SU-DHL-6 (cell line): ENCODE measurements around the gene UCN2.

Source experiments
- H2AFZ ChIP-seq: fragments of 200-600 bp; sonication (generic); 2 replicates; pipeline ENCODE4 v1.6.1; 2014; ENCODE audit warnings: low read depth, mild to moderate bottlenecking, moderate library complexity, mixed read lengths, antibody characterized with exemption, low read length; ENCODE audit not compliant: severe bottlenecking
- H3F3A ChIP-seq: fragments of 200-600 bp; shearing (Covaris generic); 2 replicates; pipeline ENCODE4 v1.6.0; 2016; ENCODE audit warnings: antibody characterized with exemption, mild to moderate bottlenecking; ENCODE audit not compliant: insufficient read depth
- H3K27ac ChIP-seq: fragments of 200-600 bp; sonication (generic); 2 replicates; pipeline ENCODE4 v1.5.1; 2016; ENCODE audit warnings: low read depth, mild to moderate bottlenecking, low read length, moderate library complexity, mixed read lengths
- H3K27me3 ChIP-seq: fragments of 200-600 bp; sonication (generic), shearing (Covaris generic); 2 replicates; pipeline ENCODE4 v1.6.0; 2014; ENCODE audit warnings: mild to moderate bottlenecking, low read length
- H3K36me3 ChIP-seq: fragments of 200-600 bp; sonication (generic); 2 replicates; pipeline ENCODE4 v1.6.1; 2014; ENCODE audit warnings: mild to moderate bottlenecking, low read length, mixed read lengths
- H3K4me2 ChIP-seq: fragments of 300-600, 200-600 bp; shearing (Covaris generic), sonication (generic); 2 replicates; pipeline ENCODE4 v1.6.0; 2014; ENCODE audit warnings: low read length, low read depth, mild to moderate bottlenecking; ENCODE audit not compliant: poor library complexity, severe bottlenecking
- H3K4me3 ChIP-seq: fragments of 200-600 bp; sonication (generic); 2 replicates; pipeline ENCODE4 v1.5.1; 2014; ENCODE audit warnings: antibody characterized with exemption, low read length, mild to moderate bottlenecking, mixed read lengths; ENCODE audit not compliant: insufficient read depth, poor library complexity, severe bottlenecking
- H3K79me2 ChIP-seq: fragments of 200-600 bp; sonication (generic); 2 replicates; pipeline ENCODE4 v1.6.1; 2014; ENCODE audit warnings: mild to moderate bottlenecking, low read length, moderate library complexity; ENCODE audit not compliant: insufficient read depth
- H3K9ac ChIP-seq: fragments of 200-600 bp; sonication (generic); 2 replicates; pipeline ENCODE4 v1.7.0; 2014; ENCODE audit warnings: mild to moderate bottlenecking, low read length
- H3K9me2 ChIP-seq: fragments of 200-600 bp; sonication (generic); replicated peaks from 2 replicates; pipeline ENCODE4 v1.6.1; 2014; ENCODE audit warnings: low read length; ENCODE audit not compliant: insufficient read depth
- H3K9me3 ChIP-seq: fragments of 200-600 bp; sonication (generic); 2 replicates; pipeline ENCODE4 v1.6.1; 2014; ENCODE audit warnings: low read length, mixed read lengths; ENCODE audit not compliant: insufficient read depth
- H4K20me1 ChIP-seq: fragments of 200-600 bp; sonication (generic); 2 replicates; pipeline ENCODE4 v1.6.1; 2014; ENCODE audit warnings: low read depth, mild to moderate bottlenecking, antibody characterized with exemption, low read length, moderate library complexity, mixed read lengths
- CTCF ChIP-seq: fragments of 200-600 bp; sonication (generic); IDR thresholded peaks from one replicate; pipeline ENCODE4 v1.5.1; 2017; ENCODE audit warnings: antibody characterized with exemption, mild to moderate bottlenecking, low read length, moderate library complexity; ENCODE audit not compliant: insufficient read depth, poor library complexity, severe bottlenecking
- EZH2phosphoT487 ChIP-seq: fragments of 200-600 bp; sonication (generic), shearing (Covaris generic); conservative IDR thresholded peaks from 2 replicates; pipeline ENCODE4 v1.6.1; 2018; ENCODE audit warnings: mild to moderate bottlenecking, antibody characterized with exemption, low read length, moderate library complexity, mixed read lengths

UCN2 gene

GRCh38 chr3:48548729-48549705 is 14.6 kb downstream of the UCN2 start:
- H3K4me3 ChIP-seq: no peak overlapping the region
- no peaks in the 10 kb centered on the region for H3K36me3 ChIP-seq
- no peaks in the 10 kb centered on the region for H3K9me3 ChIP-seq
- no peaks in the 10 kb centered on the region for H3K27me3 ChIP-seq
- H3K27ac ChIP-seq: no peak overlapping the region
- no peaks in the 10 kb centered on the region for H4K20me1 ChIP-seq
- H3K9ac ChIP-seq: no peak overlapping the region
- no peak for TF ChIP-seq EZH2phosphoT487
- peak; percentile 90 for TF ChIP-seq CTCF
- H3F3A ChIP-seq: no peaks in the 10 kb centered on the region
- no peak overlapping the region for H2AFZ ChIP-seq
- H3K9me2 ChIP-seq: no peaks in the 10 kb centered on the region
- H3K4me2 ChIP-seq: no peak overlapping the region
- H3K79me2 ChIP-seq: no peaks in the 10 kb centered on the region

GRCh38 chr3:48548126-48548525 is 15.5 kb downstream of the UCN2 start:
- Histone ChIP-seq H3F3A (no peaks in the 10 kb centered on the region), H3K4me2 (no peak overlapping the region), H3K4me3 (no peak overlapping the region), H3K27me3 (no peaks in the 10 kb centered on the region), H3K36me3 (no peaks in the 10 kb centered on the region), H3K9me2 (no peaks in the 10 kb centered on the region), H3K27ac (no peak overlapping the region), H3K9me3 (no peaks in the 10 kb centered on the region), H3K9ac (no peak overlapping the region), H3K79me2 (no peaks in the 10 kb centered on the region), H2AFZ (no peak overlapping the region), H4K20me1 (no peaks in the 10 kb centered on the region)
- TF ChIP-seq EZH2phosphoT487: no peak
- TF ChIP-seq CTCF: no peak

- no peaks in the 10 kb centered on the region for H4K20me1 ChIP-seq
- H3K27me3 ChIP-seq: no peaks in the 10 kb centered on the region
- no peak overlapping the region for H2AFZ ChIP-seq
- TF ChIP-seq EZH2phosphoT487 (no peak), CTCF (no peak)
- H3K9me3 ChIP-seq: no peaks in the 10 kb centered on the region
- H3K9ac ChIP-seq: no peak overlapping the region
- H3K4me3 ChIP-seq: no peak overlapping the region
- H3K36me3 ChIP-seq: no peaks in the 10 kb centered on the region
- no peaks in the 10 kb centered on the region for H3K79me2 ChIP-seq
- H3K4me2 ChIP-seq: no peak overlapping the region
- H3K27ac ChIP-seq: no peak overlapping the region
- H3K9me2 ChIP-seq: no peaks in the 10 kb centered on the region
- H3F3A ChIP-seq: no peaks in the 10 kb centered on the region
These were observed 17.3 kb downstream of the UCN2 start for GRCh38 chr3:48546203-48546829.
